GM18867 (cell line): ENCODE data around the gene SMIM12.
A peak's percentile ranks its signal among the peaks of the same experiment; 100 is the strongest.

Experiments
- ATAC-seq: cut with Tn5 transposase; IDR thresholded peaks from one replicate; pipeline ENCODE4 v1.9.1; 2021; ENCODE audit warnings: mild to moderate bottlenecking, moderate library complexity; ENCODE audit not compliant: unreplicated experiment

Gene SMIM12

GRCh38 chr1:34874296-34874952 lies 14.9 kb upstream of the SMIM12 start:
- ATAC-seq: no peak

- ATAC-seq: no peak
Observed at GRCh38 chr1:34872133-34872503, 12.6 kb upstream of the SMIM12 start.

GRCh38 chr1:34871443-34872132 lies 12.0 kb upstream of the SMIM12 start:
- no peak for ATAC-seq

GRCh38 chr1:34870395-34870794 lies 10.8 kb upstream of the SMIM12 start:
- no peak for ATAC-seq

GRCh38 chr1:34869760-34870159 lies 10.2 kb upstream of the SMIM12 start:
- ATAC-seq: no peak

- no peak for ATAC-seq
Observed at GRCh38 chr1:34868230-34869049, 8.9 kb upstream of the SMIM12 start.

- no peak for ATAC-seq
Observed at GRCh38 chr1:34867415-34867814, 7.9 kb upstream of the SMIM12 start.

GRCh38 chr1:34866762-34867109 lies 7.2 kb upstream of the SMIM12 start:
- peak; percentile 10 for ATAC-seq

- peak; percentile 56 for ATAC-seq
Observed at GRCh38 chr1:34865981-34866761, 6.6 kb upstream of the SMIM12 start.

GRCh38 chr1:34865573-34865972 lies 6.0 kb upstream of the SMIM12 start:
- peak; percentile 6 for ATAC-seq

- no peak for ATAC-seq
Observed at GRCh38 chr1:34864759-34865158, 5.2 kb upstream of the SMIM12 start.

GRCh38 chr1:34863501-34863900 lies 4.0 kb upstream of the SMIM12 start:
- ATAC-seq: no peak

GRCh38 chr1:34858901-34859445 lies 576 bp downstream of the SMIM12 start:
- no peak for ATAC-seq

- no peak for ATAC-seq
Observed at GRCh38 chr1:34856697-34857096, 2.9 kb downstream of the SMIM12 start.

- peak; percentile 98 for ATAC-seq
Observed at GRCh38 chr1:34852677-34853217, 6.8 kb downstream of the SMIM12 start.

GRCh38 chr1:34851431-34852105 lies 8.0 kb downstream of the SMIM12 start:
- no peak for ATAC-seq

- no peak for ATAC-seq
Observed at GRCh38 chr1:34850382-34850781, 9.2 kb downstream of the SMIM12 start.

GRCh38 chr1:34847094-34847493 lies 12.5 kb downstream of the SMIM12 start:
- no peak for ATAC-seq

GRCh38 chr1:34846265-34846664 lies 13.3 kb downstream of the SMIM12 start:
- ATAC-seq: no peak
